H9 (cell line): Measurements from ENCODE around the gene SCYGR1. TPM values are rescaled to one million over a fixed set of nuclear protein-coding genes. Genes with fewer than 3 reads are reported as not detected.
A peak's percentile ranks its signal among the peaks of the same experiment; 100 is the strongest.

Experiments used
- DNase-seq: peaks from one replicate; pipeline ENCODE4 v3.0.0-alpha.2; 2017
- H2AFZ ChIP-seq: one replicate; pipeline ENCODE4 v1.6.1; 2013; ENCODE audit warnings: mild to moderate bottlenecking, low read length, control low read depth, moderate library complexity
- H2AK5ac ChIP-seq: 2 replicates; pipeline ENCODE4 v1.6.1; 2013; ENCODE audit warnings: low read length, control low read depth, mixed read lengths; ENCODE audit not compliant: insufficient read length
- H2BK120ac ChIP-seq: one replicate; pipeline ENCODE4 v1.6.1; 2013; ENCODE audit warnings: low read depth, mild to moderate bottlenecking, low read length, control low read depth, inconsistent platforms; ENCODE audit not compliant: poor library complexity, severe bottlenecking
- H2BK12ac ChIP-seq: 2 replicates; pipeline ENCODE4 v1.6.1; 2013; ENCODE audit warnings: low read length, control low read depth, mixed read lengths, low read depth; ENCODE audit not compliant: insufficient read length
- H2BK15ac ChIP-seq: 2 replicates; pipeline ENCODE4 v1.6.1; 2013; ENCODE audit warnings: low read depth, low read length, control low read depth
- H2BK20ac ChIP-seq: one replicate; pipeline ENCODE4 v1.6.1; 2013; ENCODE audit warnings: low read depth, mild to moderate bottlenecking, low read length, control low read depth, inconsistent platforms; ENCODE audit not compliant: poor library complexity, severe bottlenecking
- H2BK5ac ChIP-seq: 2 replicates; pipeline ENCODE4 v1.6.1; 2013; ENCODE audit warnings: low read length, control low read depth, mixed read lengths; ENCODE audit not compliant: insufficient read length
- H3K14ac ChIP-seq: 2 replicates; pipeline ENCODE4 v1.6.1; 2013; ENCODE audit warnings: low read length, control low read depth; ENCODE audit not compliant: insufficient read depth
- H3K18ac ChIP-seq: 2 replicates; pipeline ENCODE4 v1.6.1; 2013; ENCODE audit warnings: low read depth, mild to moderate bottlenecking, mixed read lengths, low read length, control low read depth; ENCODE audit not compliant: insufficient read length
- H3K23ac ChIP-seq: 2 replicates; pipeline ENCODE4 v1.6.1; 2013; ENCODE audit warnings: low read length, control low read depth, mixed read lengths, low read depth; ENCODE audit not compliant: insufficient read length
- H3K23me2 ChIP-seq: 2 replicates; pipeline ENCODE4 v1.6.1; 2013; ENCODE audit warnings: low read depth, mild to moderate bottlenecking, mixed read lengths, low read length, control low read depth; ENCODE audit not compliant: insufficient read length, poor library complexity, severe bottlenecking
- H3K27ac ChIP-seq: 2 replicates; pipeline ENCODE4 v1.5.1; 2013; ENCODE audit warnings: low read length, control low read depth, mixed read lengths, low read depth; ENCODE audit not compliant: insufficient read length
- H3K27me3 ChIP-seq: 2 replicates; pipeline ENCODE4 v1.6.1; 2013; ENCODE audit warnings: low read length, control low read depth, inconsistent platforms; ENCODE audit not compliant: insufficient read depth
- H3K4ac ChIP-seq: 2 replicates; pipeline ENCODE4 v1.6.1; 2013; ENCODE audit warnings: low read depth, mild to moderate bottlenecking, control low read depth, inconsistent platforms, low read length, moderate library complexity
- H3K4me1 ChIP-seq: 2 replicates; pipeline ENCODE4 v1.6.1; 2013; ENCODE audit warnings: low read length, control low read depth, inconsistent platforms; ENCODE audit not compliant: insufficient read depth
- H3K4me2 ChIP-seq: 2 replicates; pipeline ENCODE4 v1.6.1; 2013; ENCODE audit warnings: low read length, control low read depth, mixed read lengths; ENCODE audit not compliant: insufficient read length, insufficient read depth
- H3K56ac ChIP-seq: 2 replicates; pipeline ENCODE4 v1.6.1; 2013; ENCODE audit warnings: low read depth, mild to moderate bottlenecking, mixed read lengths, low read length, control low read depth; ENCODE audit not compliant: insufficient read length
- H3K79me1 ChIP-seq: 2 replicates; pipeline ENCODE4 v1.6.1; 2013; ENCODE audit warnings: low read depth, mild to moderate bottlenecking, moderate library complexity, low read length, control low read depth, inconsistent platforms; ENCODE audit not compliant: insufficient read depth, poor library complexity, severe bottlenecking
- H3K79me2 ChIP-seq: 2 replicates; pipeline ENCODE4 v1.6.1; 2013; ENCODE audit warnings: low read length, control low read depth, inconsistent platforms; ENCODE audit not compliant: insufficient read depth
- H3K9ac ChIP-seq: 2 replicates; pipeline ENCODE4 v1.6.1; 2013; ENCODE audit warnings: low read length, control low read depth, mixed read lengths; ENCODE audit not compliant: insufficient read length; ENCODE audit errors: extremely low read depth
- H3K9me3 ChIP-seq: one replicate; pipeline ENCODE4 v1.6.1; 2013; ENCODE audit warnings: low read depth, low read length, inconsistent platforms; ENCODE audit not compliant: control insufficient read depth
- H3T11ph ChIP-seq: one replicate; pipeline ENCODE4 v1.6.1; 2013; ENCODE audit warnings: mild to moderate bottlenecking, low read length, control low read depth, inconsistent platforms
- H4K20me1 ChIP-seq: one replicate; pipeline ENCODE4 v1.6.1; 2013; ENCODE audit not compliant: control insufficient read depth, insufficient read length, insufficient read depth
- H4K5ac ChIP-seq: 2 replicates; pipeline ENCODE4 v1.6.1; 2013; ENCODE audit warnings: low read depth, mild to moderate bottlenecking, mixed read lengths, low read length, control low read depth; ENCODE audit not compliant: insufficient read length
- H4K8ac ChIP-seq: replicated peaks from 2 replicates; pipeline ENCODE4 v1.6.1; 2013; ENCODE audit warnings: low read length, control low read depth, mixed read lengths, low read depth; ENCODE audit not compliant: insufficient read length
- H4K91ac ChIP-seq: 2 replicates; pipeline ENCODE4 v1.6.1; 2013; ENCODE audit warnings: low read depth, mild to moderate bottlenecking, moderate library complexity, mixed read lengths, low read length, control low read depth; ENCODE audit not compliant: insufficient read length
- H3K27ac Mint-ChIP-seq, 3 experiments: 2 replicates in 2 of 3; 3 replicates in 1 of 3; pipeline ENCODE4 v1.8.0; 2020 to 2021; ENCODE audit warnings: mixed read lengths in 3 of 3, mild to moderate bottlenecking in 1 of 3, moderate library complexity in 1 of 3
- H3K27me3 Mint-ChIP-seq: 2 replicates; pipeline ENCODE4 v1.8.0; 2021; ENCODE audit warnings: low read depth, mild to moderate bottlenecking, moderate library complexity, mixed read lengths
- H3K36me3 Mint-ChIP-seq, 3 experiments: 2 replicates in 2 of 3; 3 replicates in 1 of 3; pipeline ENCODE4 v1.8.0; 2020 to 2021; ENCODE audit warnings: low read depth in 3 of 3, mixed read lengths in 3 of 3; ENCODE audit not compliant: insufficient read depth in 1 of 3
- H3K4me1 Mint-ChIP-seq, 2 experiments: 2 replicates each; pipeline ENCODE4 v1.8.0; 2020; ENCODE audit warnings: mixed read lengths in 2 of 2
- H3K4me3 Mint-ChIP-seq, 2 experiments: 2 replicates in 1 of 2; 3 replicates in 1 of 2; pipeline ENCODE4 v1.8.0; 2020 to 2021; ENCODE audit warnings: mild to moderate bottlenecking in 2 of 2, mixed read lengths in 2 of 2, moderate library complexity in 1 of 2
- H3K9me3 Mint-ChIP-seq, 2 experiments: 2 replicates in 1 of 2; 3 replicates in 1 of 2; pipeline ENCODE4 v1.8.0; 2020; ENCODE audit warnings: mild to moderate bottlenecking in 2 of 2, mixed read lengths in 2 of 2, moderate library complexity in 1 of 2
- WGBS: extraction: QIAGEN DNeasy Blood & Tissue Kit; methylation state at CpG from one replicate; pipeline ENCODE4 v1.1.7; 2013; ENCODE audit warnings: missing lambda C conversion rate, low lambda C conversion rate, mixed read lengths; ENCODE audit not compliant: insufficient read length; ENCODE audit errors: extremely low coverage; 5-methylcytosine and 5-hydroxymethylcytosine counted together
- total RNA-seq: library from RNA; stranded (reverse); gene quantifications from 2 replicates; pipeline ENCODE4 v1.2.1, GENCODE V29; 2021
- TF ChIP-seq, protein P1 (sequence below): fragments of 200-600 bp; sonication (generic); conservative IDR thresholded peaks from 3 replicates; pipeline ENCODE4 v1.8.0; 2021; ENCODE audit warnings: antibody characterized with exemption, mild to moderate bottlenecking

The SCYGR1 gene
- total RNA-seq, 1 experiment from 2014 or later = not detected

- no peak overlapping the region for H2AK5ac ChIP-seq
- H3K23me2 ChIP-seq = no peaks in the 10 kb centered on the region
- Mint-ChIP-seq H3K4me3 (no peak overlapping the region), H3K36me3 (peaks cover 0 to 3% (median 0%) of the 10 kb centered on the region in 3 experiments; a peak in 1 of 7 replicates), H3K9me3 (peaks cover 0 to 5% of the 10 kb centered on the region in 2 experiments; a peak in 1 of 5 replicates), H3K4me1 (peaks cover 4 to 5% of the 10 kb centered on the region in 2 experiments; a peak in 3 of 4 replicates), H3K27ac (peak overlapping the region in 1 of 3 experiments; percentile 24; a peak in 2 of 7 replicates), H3K27me3 (no peaks in the 10 kb centered on the region)
- no peak overlapping the region for H4K8ac ChIP-seq
- H3K4me1 ChIP-seq = no peaks in the 10 kb centered on the region
- no peak overlapping the region for H2BK15ac ChIP-seq
- H3K14ac ChIP-seq = no peak overlapping the region
- no peak overlapping the region for H2BK20ac ChIP-seq
- TF ChIP-seq, protein P1, sequence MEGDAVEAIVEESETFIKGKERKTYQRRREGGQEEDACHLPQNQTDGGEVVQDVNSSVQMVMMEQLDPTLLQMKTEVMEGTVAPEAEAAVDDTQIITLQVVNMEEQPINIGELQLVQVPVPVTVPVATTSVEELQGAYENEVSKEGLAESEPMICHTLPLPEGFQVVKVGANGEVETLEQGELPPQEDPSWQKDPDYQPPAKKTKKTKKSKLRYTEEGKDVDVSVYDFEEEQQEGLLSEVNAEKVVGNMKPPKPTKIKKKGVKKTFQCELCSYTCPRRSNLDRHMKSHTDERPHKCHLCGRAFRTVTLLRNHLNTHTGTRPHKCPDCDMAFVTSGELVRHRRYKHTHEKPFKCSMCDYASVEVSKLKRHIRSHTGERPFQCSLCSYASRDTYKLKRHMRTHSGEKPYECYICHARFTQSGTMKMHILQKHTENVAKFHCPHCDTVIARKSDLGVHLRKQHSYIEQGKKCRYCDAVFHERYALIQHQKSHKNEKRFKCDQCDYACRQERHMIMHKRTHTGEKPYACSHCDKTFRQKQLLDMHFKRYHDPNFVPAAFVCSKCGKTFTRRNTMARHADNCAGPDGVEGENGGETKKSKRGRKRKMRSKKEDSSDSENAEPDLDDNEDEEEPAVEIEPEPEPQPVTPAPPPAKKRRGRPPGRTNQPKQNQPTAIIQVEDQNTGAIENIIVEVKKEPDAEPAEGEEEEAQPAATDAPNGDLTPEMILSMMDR = 0 out of 3 replicates have a peak, but pooled peaks have one; percentile 12
- no peaks in the 10 kb centered on the region for H3K79me2 ChIP-seq
- H3K23ac ChIP-seq = no peak overlapping the region
- H3K27me3 ChIP-seq = no peaks in the 10 kb centered on the region
- no peak overlapping the region for H2BK5ac ChIP-seq
- H3K4me2 ChIP-seq = no peak overlapping the region
- no peak overlapping the region for H3K4ac ChIP-seq
- H2AFZ ChIP-seq = no peak overlapping the region
- H3K9me3 ChIP-seq = no peaks in the 10 kb centered on the region
- no peak overlapping the region for H3K18ac ChIP-seq
- no peak overlapping the region for H3T11ph ChIP-seq
- no peak overlapping the region for H3K27ac ChIP-seq
- no peak overlapping the region for H4K5ac ChIP-seq
- H2BK120ac ChIP-seq = no peak overlapping the region
- no CpG with 5 or more reads among the region's 16 CpGs for WGBS
- H3K9ac ChIP-seq = no peak overlapping the region
- no peak overlapping the region for H2BK12ac ChIP-seq
- DNase-seq = no peak
- H3K79me1 ChIP-seq = no peaks in the 10 kb centered on the region
- no peak overlapping the region for H3K56ac ChIP-seq
- no peaks in the 10 kb centered on the region for H4K20me1 ChIP-seq
- H4K91ac ChIP-seq = no peak overlapping the region
These were observed 19.9 kb upstream of the SCYGR1 start for GRCh38 chr2:227407591-227408151.
